ENCODE measurements around the gene CAV1. TPM values are rescaled to one million over a fixed set of nuclear protein-coding genes. Genes with fewer than 3 reads are reported as not detected.
"Not testable (repeated sequence)": the region's sequence is repeated elsewhere in the genome, so short reads cannot be mapped to it uniquely, and the experiment has no call there.

CAV1 gene, protein sequence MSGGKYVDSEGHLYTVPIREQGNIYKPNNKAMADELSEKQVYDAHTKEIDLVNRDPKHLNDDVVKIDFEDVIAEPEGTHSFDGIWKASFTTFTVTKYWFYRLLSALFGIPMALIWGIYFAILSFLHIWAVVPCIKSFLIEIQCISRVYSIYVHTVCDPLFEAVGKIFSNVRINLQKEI
- 362 TPM for total RNA-seq
- long read RNA-seq, transcript CAV1-203 (3 exons, 845 nt) = minor isoform, 12 of 382 reads
- long read RNA-seq, transcript CAV1-206 (3 exons, 1,653 nt) = minor isoform, 112 of 382 reads
- long read RNA-seq, transcript CAV1-202 (2 exons, 2,628 nt) = major isoform, 129 of 382 reads
- long read RNA-seq, transcript CAV1-201 (3 exons, 2,704 nt) = minor isoform, 52 of 382 reads
- long read RNA-seq, partial matches to known transcripts = 67 of 382 reads
- long read RNA-seq, other reads (novel, unspliced or antisense) = 9 of 382 reads

GRCh38 chr7:116524609-116525297 is at the start of gene CAV1:
CAV1 (plus strand) TSS chr7:116525036; CDS start chr7:116525063, 27 bp downstream.
- intact Hi-C loops (cut with micrococcal nuclease) = loop anchor here (10.0 kb wide), 1 partner anchor 260 kb away; no protein-coding TSS in a partner anchor
- DNase-seq (peak; percentile 94), ATAC-seq (peak; percentile 81)

- intact Hi-C loops (cut with micrococcal nuclease) = no loop called here
- no peak for ATAC-seq
These were observed 47.2 kb upstream of the CAV1 start for GRCh38 chr7:116477625-116478024.

GRCh38 chr7:116478834-116479233 is 46.0 kb upstream of the CAV1 start:
- no peak for DNase-seq
- intact Hi-C loops (cut with micrococcal nuclease) = no loop called here
- ATAC-seq = no peak

More at GRCh38 chr7:116477625-116478024, 47.2 kb upstream of the CAV1 start:
- DNase-seq = no peak

DNA sequence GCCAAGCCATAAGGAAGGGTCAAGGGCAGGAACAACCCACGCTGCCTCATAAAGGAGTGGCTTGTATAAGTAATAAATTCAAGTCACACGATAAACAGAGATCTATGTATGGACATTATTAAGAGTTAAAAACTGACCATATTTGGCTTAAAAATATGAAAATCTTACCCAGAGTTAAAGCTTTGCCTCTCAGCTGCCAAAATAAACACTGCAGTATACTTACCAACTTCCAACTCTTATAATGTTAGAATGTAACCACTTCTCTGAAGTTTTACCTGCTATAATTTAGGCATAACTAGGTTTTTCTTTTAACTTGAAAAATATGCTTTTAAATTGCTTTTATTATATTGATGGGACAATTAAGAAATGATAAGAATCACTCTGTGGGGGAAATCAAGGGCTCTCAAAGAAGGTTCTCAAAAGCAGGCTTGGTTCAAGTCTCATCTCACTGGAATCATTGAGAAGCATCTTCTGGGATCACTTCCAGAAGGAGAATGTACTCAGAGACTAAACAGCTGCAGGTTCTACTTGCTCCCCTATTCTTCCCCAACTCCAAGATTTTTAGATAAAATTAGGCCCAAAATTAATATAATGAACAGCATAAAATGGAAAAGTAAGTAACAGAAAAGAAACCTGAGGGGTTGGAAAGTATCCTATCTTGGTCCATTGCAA is 41.4 kb upstream of the CAV1 start:
- intact Hi-C loops (cut with micrococcal nuclease) = no loop called here
- DNase-seq = no peak
- ATAC-seq = no peak

DNA sequence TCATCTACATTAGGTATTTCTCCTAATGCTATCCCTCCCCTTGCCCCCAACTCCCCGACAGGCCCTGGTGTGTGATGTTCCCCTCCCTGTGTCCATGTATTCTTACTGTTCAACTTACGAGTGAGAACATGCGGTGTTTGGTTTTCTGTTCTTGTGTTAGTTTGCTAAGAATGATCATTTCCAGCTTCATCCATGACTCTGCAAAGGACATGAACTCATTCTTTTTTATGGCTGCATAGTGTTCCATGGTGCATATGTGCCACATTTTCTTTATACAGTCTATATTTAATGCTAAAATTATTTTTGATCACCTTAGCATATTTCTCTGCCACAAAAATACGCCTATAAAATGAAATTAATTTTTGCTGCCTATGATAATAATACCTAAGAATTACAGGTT is 40.4 kb upstream of the CAV1 start:
- intact Hi-C loops (cut with micrococcal nuclease); DNase-seq; ATAC-seq: not testable (repeated sequence)

- intact Hi-C loops (cut with micrococcal nuclease) = no loop called here
- DNase-seq = no peak
- ATAC-seq = no peak
These were observed 36.8 kb upstream of the CAV1 start for GRCh38 chr7:116487907-116488521.

- intact Hi-C loops (cut with micrococcal nuclease) = loop anchor here (10.0 kb wide), 1 partner anchor 46 kb away; no protein-coding TSS in a partner anchor
- no peak for ATAC-seq
- DNase-seq = no peak
These were observed 34.5 kb upstream of the CAV1 start for GRCh38 chr7:116490351-116490750.

GRCh38 chr7:116491887-116492653 is 32.8 kb upstream of the CAV1 start:
- ATAC-seq (no peak), DNase-seq (no peak)
- intact Hi-C loops (cut with micrococcal nuclease) = loop anchor here (10.0 kb wide), 1 partner anchor 47 kb away; no protein-coding TSS in a partner anchor

- DNase-seq (no peak), ATAC-seq (no peak)
- intact Hi-C loops (cut with micrococcal nuclease) = loop anchor here (10.0 kb wide), 1 partner anchor 48 kb away; no protein-coding TSS in a partner anchor
These were observed 32.2 kb upstream of the CAV1 start for GRCh38 chr7:116492654-116493109.

DNA sequence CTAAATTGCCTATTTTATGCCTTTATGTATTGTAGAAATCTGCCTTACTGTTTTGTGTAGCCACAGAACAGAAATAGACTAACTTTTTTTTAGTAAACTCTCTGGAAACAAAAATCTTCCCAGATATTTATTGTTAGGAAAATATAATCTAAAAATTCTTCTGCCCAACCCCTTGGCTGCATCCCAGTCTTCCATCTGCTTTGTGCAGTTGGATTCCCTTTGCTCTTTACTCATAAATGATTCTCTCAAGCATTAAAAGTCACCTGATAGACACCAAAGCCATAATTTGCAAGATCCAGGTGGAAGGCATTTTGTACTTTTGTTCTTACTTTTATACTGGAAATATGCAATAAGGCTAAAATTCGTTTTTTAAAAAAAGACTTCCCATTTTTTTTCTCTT is 31.4 kb upstream of the CAV1 start:
- intact Hi-C loops (cut with micrococcal nuclease) = loop anchor here (10.0 kb wide), 1 partner anchor 49 kb away; no protein-coding TSS in a partner anchor
- DNase-seq (no peak), ATAC-seq (no peak)

GRCh38 chr7:116494472-116494871 is 30.4 kb upstream of the CAV1 start:
- ATAC-seq = no peak
- intact Hi-C loops (cut with micrococcal nuclease) = loop anchor here (10.0 kb wide), 1 partner anchor 50 kb away; no protein-coding TSS in a partner anchor

DNA sequence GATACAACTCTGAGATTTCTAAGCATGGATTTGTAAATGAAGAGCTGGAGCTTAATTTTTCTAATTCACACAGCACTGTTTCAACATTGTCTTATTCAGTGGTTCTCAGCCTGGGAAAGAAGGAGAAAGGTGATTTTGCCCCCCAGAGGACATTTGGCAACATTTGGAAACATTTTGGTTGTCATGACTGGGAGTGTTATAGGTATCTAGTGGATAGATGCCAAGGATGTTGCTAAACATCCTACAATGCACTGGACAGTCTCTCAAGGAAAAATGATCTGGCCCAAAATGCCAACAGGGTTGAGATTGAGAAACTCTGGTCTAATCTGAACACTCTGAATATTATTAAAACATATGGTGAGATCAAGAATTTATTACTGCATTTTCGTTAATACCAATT is 29.1 kb upstream of the CAV1 start:
- DNase-seq (no peak), ATAC-seq (no peak)
- intact Hi-C loops (cut with micrococcal nuclease) = loop anchor here (10.0 kb wide), 1 partner anchor 51 kb away; no protein-coding TSS in a partner anchor

More at GRCh38 chr7:116494472-116494871, 30.4 kb upstream of the CAV1 start:
- DNase-seq = no peak

DNA sequence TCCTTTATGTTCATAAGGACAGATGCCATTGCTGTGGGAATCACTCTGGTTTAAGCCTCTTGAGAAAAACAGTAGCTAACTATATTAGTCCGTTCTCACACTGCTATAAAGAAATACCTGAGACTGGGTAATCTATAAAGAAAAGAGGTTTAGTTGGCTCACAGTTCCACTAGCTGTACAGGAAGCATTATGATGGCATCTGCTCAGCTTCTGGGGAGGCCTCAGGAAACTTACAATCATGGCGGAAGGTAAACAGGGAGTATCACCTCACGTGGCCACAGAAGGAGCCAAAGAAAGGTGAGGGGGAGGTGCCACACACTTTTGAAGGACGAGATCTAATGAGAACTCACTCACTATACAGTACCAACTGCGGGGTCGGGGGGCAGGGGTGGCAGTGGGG is 28.2 kb upstream of the CAV1 start:
- no peak for DNase-seq
- ATAC-seq = no peak
- intact Hi-C loops (cut with micrococcal nuclease) = loop anchor here (10.0 kb wide), 1 partner anchor 52 kb away; no protein-coding TSS in a partner anchor

DNA sequence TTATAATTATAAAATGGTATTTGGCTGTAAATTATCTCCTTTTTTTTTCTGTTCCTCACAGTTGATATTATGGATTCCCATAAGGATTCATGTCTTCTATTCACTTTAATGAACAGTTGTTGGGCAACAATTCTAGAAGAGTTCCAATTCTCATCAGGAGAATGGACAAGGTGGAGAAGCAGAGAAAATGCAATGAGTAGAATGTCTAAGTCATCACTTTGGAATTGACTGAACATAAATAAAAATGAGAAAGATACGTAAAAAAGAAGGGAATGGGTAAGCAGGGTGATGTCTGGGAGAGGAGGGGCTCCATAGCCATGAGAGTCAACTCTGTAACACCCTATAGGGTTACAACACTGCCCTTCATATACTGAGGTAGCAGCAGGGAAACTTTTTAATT is 27.1 kb upstream of the CAV1 start:
- no peak for DNase-seq
- no peak for ATAC-seq

DNA sequence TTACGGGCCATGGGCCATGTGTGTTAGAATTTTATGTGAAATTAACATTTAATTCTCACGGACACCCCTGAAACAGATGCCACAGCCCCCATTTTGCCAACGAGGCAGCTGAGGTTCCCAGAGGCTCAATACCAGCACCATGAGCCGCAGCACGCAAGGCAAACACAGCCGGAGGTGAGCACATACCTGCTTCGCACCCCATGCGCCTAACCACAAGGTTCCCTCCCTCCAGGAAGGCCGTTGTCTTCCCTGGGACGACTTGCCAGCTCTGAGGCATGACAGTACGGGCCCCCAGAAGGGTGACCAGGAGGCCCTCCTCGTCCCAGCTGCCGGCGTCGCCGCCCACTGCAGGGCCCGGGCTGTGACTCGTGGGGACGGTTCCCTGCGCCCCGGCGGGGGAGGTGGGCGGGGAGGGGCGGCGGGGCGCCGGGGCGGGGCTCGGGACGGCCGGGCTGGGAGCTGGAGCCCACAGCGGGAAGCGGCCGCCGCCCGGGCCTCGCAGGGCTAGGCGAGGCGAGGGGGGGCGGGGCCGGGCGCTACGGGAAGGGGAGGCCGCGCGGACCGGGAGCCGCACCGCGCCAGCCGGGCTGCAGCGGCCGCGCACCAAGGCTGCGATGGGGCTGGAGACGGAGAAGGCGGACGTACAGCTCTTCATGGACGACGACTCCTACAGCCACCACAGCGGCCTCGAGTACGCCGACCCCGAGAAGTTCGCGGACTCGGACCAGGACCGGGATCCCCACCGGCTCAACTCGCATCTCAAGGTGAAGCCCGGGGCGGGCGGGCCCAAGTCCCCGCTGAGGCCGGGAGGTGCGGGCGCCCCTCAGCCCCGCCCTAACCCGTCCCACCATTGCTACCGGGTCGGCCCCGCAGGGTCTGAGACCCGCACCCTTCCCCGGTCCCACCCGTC is 25.4 kb upstream of the CAV1 start, which contains the start of gene CAV2:
CAV2 (plus strand) TSS at position 571 of the 910 bp plus-strand sequence; CDS start at position 615, 44 bp downstream.
- peak; percentile 93 for ATAC-seq
- intact Hi-C loops (cut with micrococcal nuclease) = loop anchor here (10.0 kb wide), 1 partner anchor 55 kb away; no protein-coding TSS in a partner anchor
- peak; percentile 90 for DNase-seq

More for the DNA sequence above, 27.1 kb upstream of the CAV1 start:
- intact Hi-C loops (cut with micrococcal nuclease) = loop anchor here (10.0 kb wide), 1 partner anchor 53 kb away; no protein-coding TSS in a partner anchor

DNA sequence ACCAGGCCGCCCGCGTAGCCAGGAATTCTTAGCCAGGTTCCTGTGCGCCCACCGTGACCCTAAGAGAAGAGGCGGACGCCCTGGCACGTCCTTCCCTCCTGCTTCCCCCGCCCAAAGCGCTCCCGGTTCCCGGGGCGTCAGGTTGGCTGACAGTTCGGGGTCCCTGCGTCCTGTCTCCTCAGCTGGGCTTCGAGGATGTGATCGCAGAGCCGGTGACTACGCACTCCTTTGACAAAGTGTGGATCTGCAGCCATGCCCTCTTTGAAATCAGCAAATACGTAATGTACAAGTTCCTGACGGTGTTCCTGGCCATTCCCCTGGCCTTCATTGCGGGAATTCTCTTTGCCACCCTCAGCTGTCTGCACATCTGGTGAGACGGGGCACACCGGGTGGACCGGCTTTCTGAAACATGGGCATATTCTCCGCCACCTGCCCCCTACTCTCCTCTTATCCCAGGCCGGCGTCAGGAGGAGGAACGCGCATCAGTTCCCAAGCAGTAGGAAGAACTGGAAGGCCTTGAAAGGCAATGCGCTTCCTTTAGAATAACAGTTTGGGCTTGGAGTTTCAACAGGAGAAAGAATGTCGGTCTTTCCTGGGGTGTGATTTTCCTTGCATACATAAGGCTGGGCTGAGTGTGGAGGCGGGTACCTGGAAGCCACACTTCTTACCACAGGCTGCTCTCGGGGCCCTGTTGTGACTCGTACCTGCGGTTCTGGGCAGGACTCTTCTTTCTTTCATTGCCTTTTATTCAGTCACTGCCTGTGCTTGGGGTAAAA is 24.6 kb upstream of the CAV1 start:
- DNase-seq = peak; percentile 41
- peak; percentile 43 for ATAC-seq
- intact Hi-C loops (cut with micrococcal nuclease) = no loop called here
